Adipose tissue (tissue), 3 donors: ENCODE measurements around the gene OR51L1. TPM values are rescaled to one million over a fixed set of nuclear protein-coding genes. Genes with fewer than 3 reads are reported as not detected.
"Not testable (repeated sequence)": the region's sequence is repeated elsewhere in the genome, so short reads cannot be mapped to it uniquely, and the experiment has no call there.

ENCODE experiments used
- H3K27ac ChIP-seq: one replicate; pipeline ENCODE4 v1.5.1; 2013; ENCODE audit warnings: low read depth, low read length
- WGBS, 3 donors: extraction: QIAGEN DNeasy Blood & Tissue Kit; methylation state at CpG; one replicate each; pipeline ENCODE4 v1.1.7; 2013; 5-methylcytosine and 5-hydroxymethylcytosine counted together
- polyA plus RNA-seq, 3 donors: library from polyadenylated mRNA; stranded (reverse); fragments of 200-250 nt; gene quantifications; one replicate each; pipeline ENCODE4 v1.2.3, GENCODE V29; 2013
- donor health status: healthy with polysubstance abuse.
- donor health status: Bipolar disorder and iron deficiency.
- donor health status: healthy.

OR51L1 gene, protein sequence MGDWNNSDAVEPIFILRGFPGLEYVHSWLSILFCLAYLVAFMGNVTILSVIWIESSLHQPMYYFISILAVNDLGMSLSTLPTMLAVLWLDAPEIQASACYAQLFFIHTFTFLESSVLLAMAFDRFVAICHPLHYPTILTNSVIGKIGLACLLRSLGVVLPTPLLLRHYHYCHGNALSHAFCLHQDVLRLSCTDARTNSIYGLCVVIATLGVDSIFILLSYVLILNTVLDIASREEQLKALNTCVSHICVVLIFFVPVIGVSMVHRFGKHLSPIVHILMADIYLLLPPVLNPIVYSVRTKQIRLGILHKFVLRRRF
- not detected for polyA plus RNA-seq

DNA sequence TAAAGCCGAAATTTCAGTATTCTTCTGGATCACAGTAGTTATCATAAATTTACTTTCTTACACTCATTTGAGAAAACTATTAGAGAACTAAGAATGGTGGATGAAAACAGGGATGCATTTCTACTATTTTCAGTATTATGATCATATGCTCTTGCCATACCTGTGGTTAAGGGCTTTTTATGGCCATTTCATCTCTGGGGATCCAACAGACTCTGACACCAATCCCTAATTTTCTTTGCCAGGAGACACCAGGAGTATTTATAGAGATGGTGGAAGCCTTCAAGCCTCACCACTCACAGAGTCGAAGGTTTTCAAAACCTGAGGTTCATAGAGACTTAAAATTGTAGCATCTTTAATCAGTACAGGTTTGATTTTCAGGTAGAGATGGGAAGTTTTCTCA, at the start of gene OR51L1:
Gene OR51L1 (plus strand): TSS at position 301 of the 400 bp plus-strand sequence. CDS start 4,132 bp downstream, outside the sequence.
- WGBS, 3 donors: 81 to 86% (median 86%) methylated on average over 2 of the region's 2 CpGs
- no peak within 1 kb of the TSS for H3K27ac ChIP-seq

DNA sequence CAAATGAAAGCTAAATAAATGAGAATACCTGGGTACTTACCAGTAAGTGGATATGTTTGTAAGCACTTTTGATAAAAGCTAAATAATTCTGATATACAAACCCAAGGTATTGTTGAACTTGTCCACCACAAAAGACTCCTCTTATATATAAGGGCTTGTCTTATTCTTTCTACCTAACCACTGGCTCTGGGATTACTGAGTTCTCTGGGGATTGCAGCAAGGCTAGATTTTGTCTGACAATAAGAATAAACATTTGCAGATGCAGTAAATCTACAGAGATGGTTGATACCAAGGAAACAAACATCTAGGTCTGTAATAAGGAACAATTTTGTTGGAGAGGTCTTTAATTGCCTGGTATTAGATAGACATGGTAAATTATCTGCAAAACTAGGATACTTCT, 47.1 kb upstream of the OR51L1 start, which contains the start of gene OR51A4:
Gene OR51A4 (minus strand): TSS at position 101 of the 400 bp plus-strand sequence. CDS start 505 bp downstream, outside the sequence.
- H3K27ac ChIP-seq: no peak within 1 kb of the TSS

DNA sequence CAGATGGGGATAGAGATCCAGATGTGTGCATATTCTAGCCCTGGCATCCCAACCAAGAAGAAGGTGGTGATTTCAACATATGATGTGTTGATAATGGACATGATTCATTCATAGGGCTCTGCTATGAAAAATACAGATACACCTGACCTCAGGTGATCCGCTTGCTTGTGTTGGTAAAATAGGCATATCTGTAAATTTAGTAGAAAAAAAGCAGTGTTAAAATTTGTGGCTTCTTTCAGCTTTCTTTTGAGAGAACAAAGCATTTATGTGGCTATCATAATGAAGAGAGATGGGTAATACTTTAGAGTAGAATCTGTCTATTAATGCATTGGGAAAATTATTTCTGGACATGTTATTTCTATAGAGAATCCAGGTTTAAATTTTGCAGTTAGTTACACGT, 39.0 kb upstream of the OR51L1 start, which contains the start of gene OR51A2:
Gene OR51A2 (minus strand): TSS at position 101 of the 400 bp plus-strand sequence. CDS start 0 bp downstream, at position 101.
- 64 to 88% (median 71%) methylated on average over 2 of the region's 2 CpGs for WGBS, 3 donors
- not testable (repeated sequence) for H3K27ac ChIP-seq

DNA sequence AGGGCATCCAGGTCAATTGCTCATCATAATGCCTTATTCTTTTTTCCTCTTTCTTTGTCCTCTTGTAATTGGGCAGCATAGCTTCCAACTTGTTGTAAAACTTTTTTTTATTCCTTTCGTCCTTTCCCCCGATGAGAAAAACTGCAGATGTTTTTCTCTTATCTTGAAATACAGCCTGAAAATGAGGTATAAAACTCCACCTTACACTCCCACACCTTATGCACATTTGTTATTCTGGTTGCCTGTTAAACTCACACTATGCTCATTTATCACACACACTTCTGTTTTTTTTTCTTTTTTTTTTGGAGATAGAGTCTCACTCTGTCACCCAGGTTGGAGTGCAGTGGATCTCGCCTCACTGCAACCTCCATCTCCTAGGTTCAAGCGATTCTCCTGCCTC, 37.3 kb upstream of the OR51L1 start:
- whole genome bisulfite sequencing, 3 donors: 39 to 73% (median 66%) methylated on average over 4 of the region's 4 CpGs
- no peak overlapping the region for H3K27ac ChIP-seq

DNA sequence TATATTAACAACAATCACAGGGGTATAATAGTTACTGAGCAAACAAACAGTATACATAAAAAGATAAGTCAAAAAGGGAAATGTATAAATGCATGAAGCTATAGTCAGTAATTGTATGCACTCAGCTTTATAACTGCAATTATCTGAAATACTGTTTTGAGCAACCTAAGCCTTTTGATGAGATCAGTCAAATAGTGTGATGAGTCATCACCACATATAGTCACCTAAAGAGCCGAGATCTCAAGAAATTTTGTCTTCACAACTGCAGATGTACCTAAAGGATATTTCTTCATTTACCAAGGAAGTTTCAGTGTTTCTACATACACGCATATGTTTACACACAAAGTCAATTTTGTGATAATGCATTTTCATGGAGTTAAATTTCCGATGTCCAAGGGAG, 33.8 kb upstream of the OR51L1 start:
- 58 to 83% (median 80%) methylated on average over 3 of the region's 3 CpGs for WGBS, 3 donors
- H3K27ac ChIP-seq: no peak overlapping the region

DNA sequence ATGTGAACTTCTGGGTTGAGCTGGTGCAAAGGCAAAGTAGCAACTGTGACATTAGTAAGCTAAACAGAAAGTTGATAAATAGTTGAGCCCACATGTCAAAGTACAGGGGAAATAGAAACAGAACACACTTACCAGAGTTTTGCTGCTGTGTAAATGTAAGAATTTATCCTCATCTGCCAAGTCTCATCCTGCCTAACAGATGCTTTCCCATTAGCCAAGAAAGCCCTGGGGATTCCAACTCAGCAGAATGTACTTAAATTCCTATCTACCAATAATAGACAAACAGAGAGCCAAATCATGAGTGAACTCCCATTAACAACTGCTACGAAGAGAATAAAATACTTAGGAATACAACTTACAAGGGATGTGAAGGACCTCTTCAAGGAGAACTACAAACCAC, 31.8 kb upstream of the OR51L1 start:
- WGBS, 3 donors: 45 to 69% (median 47%) methylated on average over 1 of the region's 1 CpG
- H3K27ac ChIP-seq: no peak overlapping the region

DNA sequence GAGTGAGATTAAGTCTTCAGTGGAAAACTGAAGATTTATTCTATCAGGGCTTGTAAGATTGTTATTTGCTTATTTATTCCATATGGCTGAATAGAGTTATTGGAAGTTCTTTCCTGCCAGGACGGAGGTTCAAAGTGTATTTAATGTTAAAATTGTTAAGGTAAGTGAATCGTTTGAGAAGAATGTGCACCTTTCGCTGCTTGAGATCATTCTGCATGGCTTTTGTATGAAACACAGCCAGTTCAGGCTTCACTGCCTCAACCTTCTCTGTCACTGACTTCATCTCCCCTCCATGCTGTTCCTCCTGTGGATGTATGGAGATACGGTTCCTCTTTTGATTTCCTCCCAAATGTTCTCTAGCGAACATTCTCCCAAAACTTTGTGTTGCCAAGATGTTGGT, 19.2 kb upstream of the OR51L1 start:
- WGBS, 3 donors: 84 to 88% (median 84%) methylated on average over 5 of the region's 5 CpGs
- no peak overlapping the region for H3K27ac ChIP-seq

DNA sequence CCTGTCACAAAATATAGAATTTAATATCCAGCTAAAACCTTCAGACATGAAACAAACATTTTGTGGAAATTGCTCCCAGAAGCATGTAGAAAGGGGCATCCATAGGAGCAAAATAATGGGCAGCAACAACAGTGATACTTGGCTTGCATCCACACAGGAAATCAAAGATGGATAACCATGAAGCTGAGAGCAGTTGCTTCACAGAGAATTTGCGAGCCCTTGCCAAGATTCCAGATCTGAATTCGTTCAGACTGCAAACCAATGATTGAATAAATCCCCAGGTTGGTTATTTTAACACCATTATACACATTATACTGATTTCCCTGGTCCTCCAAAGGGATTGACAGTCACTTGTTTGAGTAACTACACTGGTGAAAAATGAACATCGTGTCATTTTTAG, 15.6 kb upstream of the OR51L1 start:
- no peak overlapping the region for H3K27ac ChIP-seq
- 46 to 69% (median 51%) methylated on average over 3 of the region's 3 CpGs for WGBS, 3 donors

DNA sequence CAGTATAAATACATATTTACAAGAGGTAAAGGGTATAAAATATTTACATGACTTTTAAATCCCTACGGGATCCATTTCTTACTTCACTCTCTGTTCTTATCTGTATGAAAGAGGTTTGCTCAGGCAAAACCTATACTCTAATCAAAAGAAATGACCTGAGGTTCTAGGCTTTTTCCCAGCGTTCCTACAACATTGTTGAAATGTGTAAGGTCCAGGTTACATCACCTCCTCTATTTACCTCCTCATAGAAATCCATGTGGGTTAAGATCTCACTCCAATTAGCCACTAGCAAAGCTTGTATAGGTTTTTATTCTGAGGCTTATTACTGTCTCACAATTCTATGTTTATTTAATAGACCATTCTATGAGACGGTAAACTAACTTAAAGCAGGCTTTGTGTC, 12.0 kb upstream of the OR51L1 start:
- no peak overlapping the region for H3K27ac ChIP-seq
- 70 to 82% (median 77%) methylated on average over 3 of the region's 3 CpGs for WGBS, 3 donors

DNA sequence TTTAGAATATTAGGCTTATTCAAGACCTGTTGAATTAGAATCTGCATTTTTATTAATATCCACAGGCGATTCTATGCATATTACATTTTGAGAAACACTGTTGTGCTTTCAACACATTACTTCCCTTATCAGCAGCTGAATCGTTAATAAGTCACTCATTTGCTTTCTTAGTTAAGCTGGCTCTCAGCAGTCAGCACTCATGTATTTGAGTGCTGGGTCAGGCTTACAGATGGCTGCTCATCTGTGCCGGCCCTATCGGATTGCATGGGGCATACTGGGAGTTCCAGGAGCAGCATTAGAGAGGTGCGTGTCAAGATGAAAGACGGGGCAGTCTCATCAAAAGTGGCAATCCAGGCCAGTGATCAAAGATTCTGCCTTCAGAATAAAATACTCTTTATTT, 10.8 kb upstream of the OR51L1 start:
- H3K27ac ChIP-seq: no peak overlapping the region
- 28 to 81% (median 76%) methylated on average over 6 of the region's 6 CpGs for WGBS, 3 donors

DNA sequence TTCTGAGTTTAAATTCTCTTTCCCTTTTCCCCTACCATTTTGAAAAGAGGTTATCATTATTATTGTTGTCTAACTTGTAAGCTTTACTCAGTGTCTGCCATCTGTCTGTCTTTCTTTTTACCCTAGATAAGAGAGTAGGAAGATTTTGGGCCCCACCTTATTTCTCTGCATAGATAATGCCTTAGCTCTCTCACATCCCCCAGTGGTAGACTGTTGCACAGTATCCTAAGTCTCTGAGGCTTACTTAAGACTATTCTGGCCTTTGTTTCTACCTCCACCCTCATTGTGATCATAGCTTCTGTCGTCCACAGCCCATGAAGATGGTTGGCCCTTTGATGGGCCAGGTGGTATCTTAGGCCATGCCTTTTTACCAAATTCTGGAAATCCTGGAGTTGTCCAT, 3.6 kb upstream of the OR51L1 start:
- no peak overlapping the region for H3K27ac ChIP-seq
- 35 to 94% (median 50%) methylated on average over 1 of the region's 1 CpG for WGBS, 3 donors

DNA sequence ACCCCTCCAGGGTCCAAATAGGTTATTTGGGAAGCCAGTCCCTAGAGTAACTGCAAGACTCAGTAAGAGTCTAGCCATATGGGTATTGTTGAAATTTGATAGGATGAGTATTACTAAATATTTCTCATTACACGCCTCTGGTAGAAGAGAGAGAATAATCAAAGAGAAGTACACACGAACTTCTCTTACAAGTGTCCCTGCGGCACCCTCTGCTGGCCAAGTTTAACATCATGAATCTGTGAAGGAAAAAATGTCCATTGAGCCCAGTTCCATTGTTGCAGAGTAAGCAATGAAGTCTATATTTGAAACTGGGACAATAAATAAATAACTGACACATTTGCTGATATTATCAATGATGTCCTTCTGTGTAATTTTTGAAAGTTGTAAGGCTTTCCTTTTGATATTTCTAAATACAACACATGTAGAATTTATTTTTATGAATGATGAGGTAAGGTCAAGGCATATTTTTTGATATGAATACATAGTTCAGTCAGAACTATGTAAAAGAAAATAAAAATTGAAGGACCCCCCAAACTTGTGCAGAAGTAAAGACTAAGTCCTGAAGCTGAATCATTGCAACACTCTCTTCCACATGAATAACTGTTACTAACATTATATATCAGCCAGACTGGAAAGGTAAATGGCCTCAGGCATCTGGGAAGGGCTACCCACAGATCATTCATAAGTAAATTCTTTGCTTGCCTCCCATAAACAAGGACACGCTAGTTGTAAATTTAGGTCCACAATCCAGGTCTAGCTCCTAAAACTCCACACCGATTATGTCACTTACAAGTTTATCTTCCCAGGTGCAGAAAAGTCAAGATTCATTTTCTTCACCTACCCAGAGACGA, 10.0 kb downstream of the OR51L1 start:
- 33 to 39% (median 36%) methylated on average over 6 of the region's 6 CpGs for WGBS, 3 donors
- H3K27ac ChIP-seq: no peak overlapping the region

DNA sequence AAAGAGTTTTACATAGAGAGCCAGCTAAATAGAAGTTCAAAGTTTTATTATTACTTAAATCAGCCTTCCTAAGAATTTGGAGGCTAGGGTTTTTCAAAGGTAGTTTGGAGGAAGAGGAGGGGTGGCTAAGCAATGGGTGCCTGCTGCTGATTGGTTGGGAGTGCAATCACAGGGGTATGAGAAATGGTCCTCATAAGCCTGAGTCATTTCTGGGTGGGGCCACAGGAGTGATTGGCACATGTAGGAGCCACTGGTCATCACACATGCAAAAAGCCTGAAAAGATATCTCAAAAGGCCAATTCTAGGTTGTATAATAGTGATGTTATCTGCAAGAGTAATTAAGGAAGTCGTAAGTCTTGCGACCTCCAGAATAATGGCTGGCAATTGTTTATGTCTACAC, 12.9 kb downstream of the OR51L1 start:
- no peak overlapping the region for H3K27ac ChIP-seq
- 31 to 58% (median 33%) methylated on average over 2 of the region's 2 CpGs for WGBS, 3 donors

DNA sequence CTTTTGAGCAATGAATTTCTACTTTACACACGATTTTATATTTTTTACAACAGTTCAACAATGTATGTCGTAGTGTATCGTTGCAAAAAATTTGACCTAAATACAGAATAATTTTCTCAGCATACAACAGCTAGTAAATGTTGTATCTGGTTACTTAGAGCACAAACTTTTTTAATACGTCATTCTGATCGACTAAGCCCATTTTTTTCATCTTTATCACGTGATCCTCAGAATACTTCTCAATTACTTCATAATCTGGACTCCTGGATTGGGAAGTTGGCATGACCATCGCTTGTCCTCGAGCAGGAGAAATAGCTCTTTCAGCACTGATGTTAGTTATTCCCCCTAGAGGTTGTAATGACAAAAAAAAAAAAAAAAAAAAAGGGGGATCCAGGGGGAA, 16.6 kb downstream of the OR51L1 start:
- 62 to 72% (median 71%) methylated on average over 8 of the region's 8 CpGs for WGBS, 3 donors
- H3K27ac ChIP-seq: no peak overlapping the region

DNA sequence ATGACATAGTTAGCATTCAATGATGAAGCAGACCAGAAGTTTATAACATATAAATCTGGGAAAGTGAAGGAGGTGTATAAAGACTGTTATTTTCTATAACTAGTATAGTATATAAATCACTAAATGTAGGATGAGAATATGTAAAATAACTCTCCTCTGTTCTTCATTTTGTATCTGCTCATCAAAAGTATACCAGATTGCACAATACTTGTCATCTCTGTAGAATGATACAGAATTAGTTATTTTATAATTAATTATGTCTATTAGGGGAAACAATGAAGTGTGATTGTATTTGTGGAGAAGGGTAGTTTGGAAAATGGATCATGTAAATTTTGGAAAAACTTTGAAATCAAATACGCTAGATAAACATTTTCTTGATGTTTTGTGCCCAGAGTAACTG, 18.4 kb downstream of the OR51L1 start:
- no peak overlapping the region for H3K27ac ChIP-seq
- 81 to 94% (median 88%) methylated on average over 1 of the region's 1 CpG for WGBS, 3 donors

DNA sequence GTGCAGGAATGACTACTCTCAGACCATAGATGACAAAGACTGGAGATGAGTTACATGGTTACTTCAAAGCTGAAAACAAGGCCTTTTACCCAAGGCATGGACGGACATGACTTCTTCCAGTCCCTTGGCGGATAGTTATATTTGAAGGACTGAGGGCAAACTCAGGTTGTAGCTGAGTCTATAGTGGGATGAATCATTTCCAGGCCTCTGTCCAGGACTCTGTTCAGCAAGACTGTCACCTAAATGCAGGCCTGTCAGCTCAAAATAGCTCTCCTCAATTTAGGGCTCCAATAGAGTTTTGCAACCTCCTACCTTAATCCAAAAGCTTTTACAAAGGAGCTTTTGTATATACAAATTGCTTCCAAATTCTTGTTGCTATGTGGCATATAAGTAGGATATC, 27.3 kb downstream of the OR51L1 start:
- no peak overlapping the region for H3K27ac ChIP-seq
- 80 to 95% (median 90%) methylated on average over 2 of the region's 2 CpGs for WGBS, 3 donors

DNA sequence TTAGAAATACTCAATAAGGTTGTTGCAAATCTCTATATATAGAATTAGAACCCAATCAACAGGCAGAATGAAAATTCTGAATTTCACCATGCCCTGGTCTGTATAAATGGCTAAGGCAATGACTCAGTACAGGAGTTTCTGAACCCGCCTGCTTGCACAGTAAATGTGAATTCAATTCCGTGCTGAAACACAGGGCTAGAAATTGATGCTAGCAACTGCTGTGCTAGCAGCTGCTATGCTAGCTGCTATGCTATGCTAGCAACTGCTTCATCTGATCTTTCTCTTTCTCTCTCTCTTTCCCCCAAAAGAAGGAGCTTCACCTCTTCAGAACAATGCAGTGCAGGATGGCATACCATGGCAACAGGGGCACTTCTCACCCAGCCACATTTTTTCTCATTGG, 42.0 kb downstream of the OR51L1 start:
- 78 to 87% (median 83%) methylated on average over 2 of the region's 2 CpGs for WGBS, 3 donors
- no peak overlapping the region for H3K27ac ChIP-seq

DNA sequence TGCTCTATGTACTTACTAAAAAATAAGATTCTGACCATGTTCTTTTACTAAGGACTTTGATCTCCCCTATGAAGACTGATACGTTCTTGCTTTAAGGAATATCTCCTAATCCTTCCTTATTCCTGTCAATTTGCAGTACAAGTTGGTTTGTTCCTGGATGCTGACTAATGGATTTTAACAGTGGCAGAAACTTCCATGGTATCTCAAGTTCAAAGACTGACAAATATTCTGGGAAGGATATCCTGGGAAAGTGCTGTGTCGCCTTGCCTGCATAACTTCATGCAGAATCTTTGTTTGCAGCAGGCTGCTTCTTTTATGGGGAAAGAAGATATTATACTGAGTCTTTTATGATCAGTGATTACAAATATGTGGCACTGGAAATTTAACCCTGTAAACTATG, 43.3 kb downstream of the OR51L1 start:
- no peak overlapping the region for H3K27ac ChIP-seq
- 41 to 76% (median 58%) methylated on average over 2 of the region's 2 CpGs for WGBS, 3 donors

DNA sequence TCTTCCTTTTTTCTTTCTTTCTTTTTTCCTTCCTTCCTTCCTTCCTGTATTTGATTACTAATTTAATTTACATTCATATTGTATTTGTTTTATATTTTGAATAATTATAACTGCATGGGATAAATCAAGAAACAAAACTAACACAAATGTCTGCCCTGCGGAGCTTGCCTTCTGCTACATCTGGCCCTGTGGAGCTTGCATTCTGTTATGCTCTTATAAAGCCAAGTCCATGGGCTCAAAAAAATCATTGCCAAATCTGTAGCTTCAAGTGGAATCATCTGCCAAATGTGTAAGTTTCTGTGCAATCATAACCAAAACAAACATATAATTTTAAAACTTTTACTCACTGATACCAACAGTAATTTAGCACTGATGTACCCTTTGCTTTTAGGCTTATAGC, 43.7 kb downstream of the OR51L1 start:
- H3K27ac ChIP-seq: no peak overlapping the region
- 80 to 93% (median 87%) methylated on average over 1 of the region's 1 CpG for WGBS, 3 donors
